ENCODE data around the gene BIK. TPM values are rescaled to one million over a fixed set of nuclear protein-coding genes. Genes with fewer than 3 reads are reported as not detected.

BIK gene
- total and polyA plus RNA-seq, 4 donors = 2.7 to 7.6 (median 4.6) TPM

GRCh38 chr22:43159484-43160178, 49.1 kb downstream of the BIK start:
- no peaks in the 10 kb centered on the region for H3K9me3 ChIP-seq (ENCODE audit: control insufficient read depth in 4 of 4, insufficient read depth in 3 of 4, low read length in 3 of 4)
- no peak overlapping the region for H3K4me3 ChIP-seq
- peaks cover 0 to 34% (median 3%) of the 10 kb centered on the region in 4 donors for H3K36me3 ChIP-seq (ENCODE audit: control insufficient read depth in 4 of 4, insufficient read depth in 4 of 4, low read length in 4 of 4)
- H3K27me3 ChIP-seq (ENCODE audit: control insufficient read depth in 3 of 3, insufficient read depth in 3 of 3, low read length in 2 of 3) = no peaks in the 10 kb centered on the region
- no peak overlapping the region for H3K27ac ChIP-seq (ENCODE audit: low read depth in 1 of 2, low read length in 1 of 2)
- WGBS, 2 donors = 60 to 61% methylated on average over 16 to 18 of the region's 18 CpGs
- DNase-seq (no peak), ATAC-seq (ENCODE audit: insufficient read depth, low FRiP score) (no peak)
- no peak overlapping the region for H3K9ac ChIP-seq (ENCODE audit: insufficient read depth in 1 of 2, low read length in 2 of 2)
- H3K4me1 ChIP-seq (ENCODE audit: control insufficient read depth in 5 of 5, insufficient read depth in 5 of 5, low read length in 5 of 5) = peaks cover 0 to 15% (median 6%) of the 10 kb centered on the region in 5 donors
- no peak for TF ChIP-seq CTCF (IDR thresholded peaks at IDR 0.05; ENCODE audit: control extremely low read depth, extremely low read depth)

- Histone ChIP-seq H3K9me3 (ENCODE audit: control insufficient read depth in 4 of 4, insufficient read depth in 3 of 4, low read length in 3 of 4) (no peaks in the 10 kb centered on the region), H3K4me1 (ENCODE audit: control insufficient read depth in 5 of 5, insufficient read depth in 5 of 5, low read length in 5 of 5) (peaks cover 0 to 13% (median 7%) of the 10 kb centered on the region in 5 donors), H3K27me3 (ENCODE audit: control insufficient read depth in 3 of 3, insufficient read depth in 3 of 3, low read length in 2 of 3) (no peaks in the 10 kb centered on the region), H3K27ac (ENCODE audit: low read depth in 1 of 2, low read length in 1 of 2) (no peak overlapping the region), H3K9ac (ENCODE audit: insufficient read depth in 1 of 2, low read length in 2 of 2) (no peak overlapping the region), H3K36me3 (ENCODE audit: control insufficient read depth in 4 of 4, insufficient read depth in 4 of 4, low read length in 4 of 4) (peaks cover 0 to 31% (median 3%) of the 10 kb centered on the region in 4 donors), H3K4me3 (no peak overlapping the region)
- ATAC-seq (ENCODE audit: insufficient read depth, low FRiP score) = no peak
- no peak for DNase-seq
- 96 to 97% methylated on average over 8 of the region's 8 CpGs for WGBS, 2 donors
- TF ChIP-seq CTCF (IDR thresholded peaks at IDR 0.05; ENCODE audit: control extremely low read depth, extremely low read depth) = no peak
Measured at GRCh38 chr22:43160497-43161126, 50.1 kb downstream of the BIK start.

- Histone ChIP-seq H3K9ac (ENCODE audit: insufficient read depth in 1 of 2, low read length in 2 of 2) (no peak overlapping the region), H3K4me1 (ENCODE audit: control insufficient read depth in 5 of 5, insufficient read depth in 5 of 5, low read length in 5 of 5) (peaks cover 0 to 13% (median 7%) of the 10 kb centered on the region in 5 donors), H3K27ac (ENCODE audit: low read depth in 1 of 2, low read length in 1 of 2) (no peak overlapping the region), H3K4me3 (no peak overlapping the region), H3K9me3 (ENCODE audit: control insufficient read depth in 4 of 4, insufficient read depth in 3 of 4, low read length in 3 of 4) (no peaks in the 10 kb centered on the region), H3K36me3 (ENCODE audit: control insufficient read depth in 4 of 4, insufficient read depth in 4 of 4, low read length in 4 of 4) (peaks cover 0 to 34% (median 3%) of the 10 kb centered on the region in 4 donors), H3K27me3 (ENCODE audit: control insufficient read depth in 3 of 3, insufficient read depth in 3 of 3, low read length in 2 of 3) (no peaks in the 10 kb centered on the region)
- no peak for DNase-seq
- WGBS, 2 donors = 95 to 96% methylated on average over 24 of the region's 24 CpGs
- no peak for TF ChIP-seq CTCF (IDR thresholded peaks at IDR 0.05; ENCODE audit: control extremely low read depth, extremely low read depth)
- ATAC-seq (ENCODE audit: insufficient read depth, low FRiP score) = no peak
Measured at GRCh38 chr22:43162412-43163150, 52.0 kb downstream of the BIK start.
